ENCODE measurements around the gene FOXD3. TPM values are rescaled to one million over a fixed set of nuclear protein-coding genes. Genes with fewer than 3 reads are reported as not detected.

FOXD3 gene
- total and polyA plus RNA-seq, 11 donors: 0.03 to 0.81 (median 0.26) TPM; not detected in 1

- no peak overlapping the region for H3K27ac ChIP-seq
- DNase-seq (no peak), ATAC-seq (no peak)
- no peak for TF ChIP-seq CTCF (IDR thresholded peaks at IDR 0.05)
- no peak for TF ChIP-seq POLR2A (IDR thresholded peaks at IDR 0.05)
- H3K36me3 ChIP-seq: no peaks in the 10 kb centered on the region
- H3K4me1 ChIP-seq: peaks cover 0 to 8% (median under 1%) of the 10 kb centered on the region in 12 donors
- H3K4me3 ChIP-seq: no peak overlapping the region
- intact Hi-C loops (cut with DNase I): loop anchor here in 2 of 10 donors (10.0 kb wide), 1 partner anchor 163 kb away; the partner anchor contains the start of genes EFCAB7 (in 2 of the 2) and ITGB3BP (in 2 of the 2)
- 87 to 97% (median 91%) methylated on average over 1 of the region's 1 CpG for WGBS, 4 donors
- peaks cover 0 to 5% (median 0%) of the 10 kb centered on the region in 9 donors for H3K27me3 ChIP-seq
- no peaks in the 10 kb centered on the region for H3K9me3 ChIP-seq
These were observed 39.7 kb downstream of the FOXD3 start for GRCh38 chr1:63362073-63362472.

- no peak overlapping the region for H3K4me3 ChIP-seq
- H3K36me3 ChIP-seq: no peaks in the 10 kb centered on the region
- no peaks in the 10 kb centered on the region for H3K9me3 ChIP-seq
- H3K27ac ChIP-seq: no peak overlapping the region
- peaks cover 0 to 9% (median 2%) of the 10 kb centered on the region in 12 donors for H3K4me1 ChIP-seq
- 77 to 91% (median 87%) methylated on average over 1 of the region's 1 CpG for WGBS, 4 donors
- TF ChIP-seq CTCF (IDR thresholded peaks at IDR 0.05) (no peak), POLR2A (IDR thresholded peaks at IDR 0.05) (no peak)
- intact Hi-C loops (cut with DNase I): loop anchor here in 2 of 10 donors (10.0 kb wide), 1 partner anchor 162 kb away; the partner anchor contains the start of genes EFCAB7 (in 2 of the 2) and ITGB3BP (in 2 of the 2)
- peaks cover 0 to 4% (median 0%) of the 10 kb centered on the region in 9 donors for H3K27me3 ChIP-seq
- no peak for ATAC-seq
- DNase-seq: no peak
These were observed 40.2 kb downstream of the FOXD3 start for GRCh38 chr1:63362578-63362977.

- Histone ChIP-seq H3K27ac (no peak overlapping the region), H3K9me3 (no peaks in the 10 kb centered on the region), H3K36me3 (no peaks in the 10 kb centered on the region), H3K4me3 (no peak overlapping the region), H3K27me3 (peaks cover 0 to 3% (median 0%) of the 10 kb centered on the region in 9 donors), H3K4me1 (peaks cover 0 to 11% (median 2%) of the 10 kb centered on the region in 12 donors)
- intact Hi-C loops (cut with DNase I): loop anchor here in 2 of 10 donors (10.0 kb wide), 1 partner anchor 162 kb away; the partner anchor contains the start of genes EFCAB7 (in 2 of the 2) and ITGB3BP (in 2 of the 2)
- no peak for DNase-seq
- TF ChIP-seq CTCF (IDR thresholded peaks at IDR 0.05): no peak
- TF ChIP-seq POLR2A (IDR thresholded peaks at IDR 0.05): no peak
- WGBS, 4 donors: 84 to 90% (median 90%) methylated on average over 5 of the region's 5 CpGs
- no peak for ATAC-seq
These were observed 40.6 kb downstream of the FOXD3 start for GRCh38 chr1:63363014-63363413.

GRCh38 chr1:63366908-63367214 is 44.5 kb downstream of the FOXD3 start:
- DNase-seq (no peak), ATAC-seq (no peak)
- Histone ChIP-seq H3K36me3 (peaks cover 0 to 13% (median 8%) of the 10 kb centered on the region in 9 donors), H3K4me3 (peak overlapping the region in 11 of 12 donors; percentile 70 to 98 (median 91)), H3K27ac (peak overlapping the region in 10 of 12 donors; percentile 75 to 88 (median 84)), H3K27me3 (peaks cover 0 to 3% (median 0%) of the 10 kb centered on the region in 9 donors), H3K4me1 (peaks cover 0 to 22% (median 7%) of the 10 kb centered on the region in 12 donors), H3K9me3 (no peaks in the 10 kb centered on the region)
- intact Hi-C loops (cut with DNase I): loop anchor here in 2 of 10 donors (10.0 kb wide), 1 partner anchor 158 kb away; the partner anchor contains the start of genes EFCAB7 (in 2 of the 2) and ITGB3BP (in 2 of the 2)
- no peak for TF ChIP-seq CTCF (IDR thresholded peaks at IDR 0.05)
- TF ChIP-seq POLR2A (IDR thresholded peaks at IDR 0.05): no peak
- WGBS, 4 donors: 85 to 89% (median 87%) methylated on average over 7 of the region's 7 CpGs
